GM12892 (cell line): ENCODE measurements around the gene TRAF6.

ENCODE experiments used
- POLR2A ChIP-seq: IDR thresholded peaks from 2 replicates; pipeline ENCODE4 v1.6.1; 2011; ENCODE audit warnings: low read depth, low read length, control low read depth
- TAF1 ChIP-seq: IDR thresholded peaks from 2 replicates; pipeline ENCODE4 v1.6.1; 2011; ENCODE audit warnings: low read depth, mild to moderate bottlenecking, control low read depth, low read length, borderline replicate concordance

- TF ChIP-seq TAF1 (no peak), POLR2A (no peak)
Observed at GRCh38 chr11:36471577-36471976, 38.5 kb downstream of the TRAF6 start.
